Activated CD4-positive, alpha-beta T cell treated with anti-CD3 and anti-CD28 coated beads for 48 hours (primary cell): ENCODE data around the gene KRCC1.
"Not testable (repeated sequence)": the region's sequence is repeated elsewhere in the genome, so short reads cannot be mapped to it uniquely, and the experiment has no call there.

ENCODE experiments used
- DNase-seq: peaks from one replicate; pipeline ENCODE4 v3.0.0-alpha.2; 2020

KRCC1 gene

DNA sequence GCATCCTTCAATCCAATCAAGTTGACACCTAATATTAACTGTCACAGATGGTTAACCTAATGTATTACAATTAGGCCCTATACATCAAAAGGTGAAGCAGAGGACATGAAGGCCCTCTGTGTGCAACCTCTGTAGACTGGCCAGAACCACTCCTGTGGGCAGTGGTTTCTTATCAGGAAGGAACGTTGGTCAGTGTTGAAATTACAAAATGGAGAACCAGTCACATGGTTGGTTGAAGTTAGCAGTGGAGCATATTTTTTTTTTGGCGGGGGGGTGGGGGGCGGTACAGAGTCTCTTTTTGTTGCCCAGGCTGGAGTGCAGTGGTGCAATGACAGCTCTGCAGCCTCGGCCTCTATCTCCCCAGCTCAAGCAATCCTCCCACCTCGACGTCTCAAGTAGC lies 59.0 kb downstream of the KRCC1 start:
- no peak for DNase-seq

DNA sequence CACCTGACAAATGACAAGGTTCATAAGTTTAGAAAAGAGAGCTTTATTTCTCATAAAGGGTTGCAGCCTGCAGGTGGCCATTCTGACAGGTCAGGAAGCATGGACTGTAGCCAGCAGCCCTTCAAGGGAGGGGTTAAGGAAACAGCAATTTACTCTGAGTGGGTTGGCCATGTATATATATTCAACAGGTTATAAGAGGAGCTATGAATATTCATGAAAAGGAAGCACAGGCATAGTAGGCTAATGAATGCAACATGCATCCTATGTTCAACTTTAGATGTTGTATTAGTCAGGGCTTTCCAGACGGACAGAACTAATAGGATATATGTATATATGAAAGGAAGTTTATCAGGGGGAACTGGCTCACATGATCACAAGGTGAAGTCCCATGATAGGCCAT lies 59.8 kb downstream of the KRCC1 start:
- DNase-seq = no peak

- not testable (repeated sequence) for DNase-seq
These were observed 61.2 kb downstream of the KRCC1 start for GRCh38 chr2:87994304-87994850.

- DNase-seq = not testable (repeated sequence)
These were observed 63.0 kb downstream of the KRCC1 start for GRCh38 chr2:87992569-87992968.

DNA sequence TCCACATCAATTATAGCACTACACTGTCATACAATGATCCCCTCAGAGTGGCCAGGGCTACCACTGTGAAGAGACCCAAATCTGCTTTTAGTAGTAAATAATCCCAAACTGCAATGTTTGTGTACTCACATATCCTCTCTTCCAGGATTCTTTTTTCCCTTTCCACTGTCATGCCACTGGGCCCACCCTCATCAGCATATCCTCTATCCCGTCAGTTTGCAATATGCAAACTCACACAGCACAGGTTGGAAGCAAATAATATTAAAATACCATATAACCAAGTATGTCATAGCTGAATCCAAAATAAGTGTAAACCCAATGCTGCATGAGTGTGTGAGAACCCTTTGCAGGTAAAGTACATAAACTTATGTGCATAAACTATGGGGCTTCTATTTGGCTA lies 68.1 kb downstream of the KRCC1 start:
- not testable (repeated sequence) for DNase-seq

DNA sequence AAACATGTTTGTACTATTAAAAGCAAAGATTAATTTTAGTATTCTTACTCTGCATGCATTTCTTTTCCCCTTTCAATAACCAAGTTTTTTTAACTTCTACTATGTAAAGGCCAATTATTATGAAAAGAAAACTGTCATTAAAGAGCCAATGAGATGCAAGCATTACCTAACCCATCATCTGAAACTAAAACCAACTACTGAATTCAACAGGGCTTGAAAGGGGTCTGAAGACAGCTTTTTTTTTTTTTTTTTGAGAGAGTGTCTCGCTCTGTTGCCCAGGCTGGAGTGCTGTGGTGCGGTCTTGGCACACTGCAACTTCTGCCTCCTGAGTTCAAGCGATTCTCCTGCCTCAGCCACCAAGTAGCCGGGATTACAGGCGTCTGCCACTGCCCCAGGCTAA lies 69.7 kb downstream of the KRCC1 start:
- DNase-seq = not testable (repeated sequence)

- DNase-seq = not testable (repeated sequence)
These were observed 74.4 kb downstream of the KRCC1 start for GRCh38 chr2:87981182-87981581.
